Osteoblast (primary cell): Measurements from ENCODE around the gene R3HDM2. TPM values are rescaled to one million over a fixed set of nuclear protein-coding genes. Genes with fewer than 3 reads are reported as not detected.
A peak's percentile ranks its signal among the peaks of the same experiment; 100 is the strongest.

Experiments
- DNase-seq: peaks from one replicate; pipeline ENCODE4 v3.0.0; 2011; ENCODE audit warnings: low spot score, mixed read lengths; ENCODE audit not compliant: insufficient read length; ENCODE audit errors: missing footprints
- H2AFZ ChIP-seq: 2 replicates; pipeline ENCODE4 v1.6.0; 2011; ENCODE audit warnings: mild to moderate bottlenecking, low read length
- H3K27ac ChIP-seq: 2 replicates; pipeline ENCODE4 v1.5.1; 2011; ENCODE audit warnings: mild to moderate bottlenecking, low read depth, low read length, moderate library complexity
- H3K27me3 ChIP-seq: 2 replicates; pipeline ENCODE4 v1.6.0; 2012; ENCODE audit warnings: mild to moderate bottlenecking, control low read depth, inconsistent platforms, low read length, moderate library complexity; ENCODE audit not compliant: insufficient read depth
- H3K36me3 ChIP-seq: 2 replicates; pipeline ENCODE4 v1.5.1; 2011; ENCODE audit warnings: mild to moderate bottlenecking, low read length, control low read depth, moderate library complexity; ENCODE audit not compliant: insufficient read depth
- H3K4me1 ChIP-seq: 2 replicates; pipeline ENCODE4 v1.5.1; 2011; ENCODE audit warnings: mild to moderate bottlenecking, low read length, control low read depth, moderate library complexity; ENCODE audit not compliant: insufficient read depth
- H3K4me2 ChIP-seq: 2 replicates; pipeline ENCODE4 v1.6.0; 2011; ENCODE audit warnings: mild to moderate bottlenecking, low read length; ENCODE audit not compliant: insufficient read depth
- H3K4me3 ChIP-seq: fragments of 200-600 bp; sonication (generic); 3 replicates; pipeline ENCODE4 v1.5.1; 2012; ENCODE audit warnings: mild to moderate bottlenecking, low read length, inconsistent platforms; ENCODE audit not compliant: insufficient read depth
- H3K79me2 ChIP-seq: 2 replicates; pipeline ENCODE4 v1.6.0; 2012; ENCODE audit warnings: mild to moderate bottlenecking, low read length, control low read depth, inconsistent platforms; ENCODE audit not compliant: insufficient read depth
- H3K9me3 ChIP-seq: 2 replicates; pipeline ENCODE4 v1.5.1; 2011; ENCODE audit warnings: low read depth, low read length, control low read depth
- H4K20me1 ChIP-seq: 2 replicates; pipeline ENCODE4 v1.6.0; 2012; ENCODE audit warnings: mild to moderate bottlenecking, low read length, control low read depth; ENCODE audit not compliant: insufficient read depth
- total RNA-seq: library from RNA; depleted of rRNA; stranded (reverse); fragments of >200 nt; gene quantifications from 2 replicates; pipeline ENCODE4 v1.2.3, GENCODE V29; 2012
- TF ChIP-seq, protein P1 (sequence below): IDR thresholded peaks from 2 replicates; pipeline ENCODE4 v1.5.1; 2011; ENCODE audit warnings: mild to moderate bottlenecking, low read depth, low read length, moderate library complexity; ENCODE audit errors: extremely low read depth

R3HDM2 gene
- total RNA-seq, 1 donor = 23.2 TPM

DNA sequence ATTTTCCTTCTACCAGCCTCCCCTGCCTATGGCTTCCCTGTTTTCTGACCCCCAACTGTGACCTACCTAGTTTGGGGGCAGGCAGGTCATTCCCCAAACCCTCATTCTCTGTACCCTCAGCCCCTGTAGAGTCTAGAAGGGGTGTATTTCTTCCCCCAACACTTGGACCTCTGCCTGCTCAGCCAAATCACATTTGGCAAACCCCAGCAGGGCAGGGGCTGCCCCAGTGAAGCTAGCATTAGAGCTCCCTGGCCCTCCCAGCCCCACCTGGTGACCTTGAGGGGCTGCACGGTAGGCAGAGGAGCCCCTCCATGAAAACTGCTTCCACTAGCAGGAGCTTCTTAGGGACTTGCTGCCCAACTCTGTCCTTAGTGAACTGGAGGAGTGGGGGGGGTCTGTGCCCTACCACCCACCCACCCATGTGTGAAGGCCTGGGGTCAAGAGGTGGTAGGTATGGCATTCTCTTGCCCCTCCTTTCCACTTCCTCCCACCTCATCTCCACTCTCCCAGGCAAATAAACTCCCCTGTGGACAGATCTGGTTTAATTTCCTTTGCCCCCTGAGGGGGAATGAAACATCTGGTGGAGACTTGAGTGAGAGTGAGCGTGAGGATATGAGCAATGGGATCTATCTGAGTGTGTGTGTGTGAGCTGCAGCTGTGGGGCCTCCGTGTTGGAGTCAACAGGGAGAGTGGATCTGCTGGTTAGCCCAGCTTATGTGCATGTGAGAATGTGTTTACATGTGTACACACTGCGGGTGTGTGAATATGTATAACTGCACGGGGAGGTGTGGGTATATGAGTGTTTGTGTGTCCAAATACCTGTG lies 212.6 kb downstream of the R3HDM2 start:
- TF ChIP-seq, protein P1, sequence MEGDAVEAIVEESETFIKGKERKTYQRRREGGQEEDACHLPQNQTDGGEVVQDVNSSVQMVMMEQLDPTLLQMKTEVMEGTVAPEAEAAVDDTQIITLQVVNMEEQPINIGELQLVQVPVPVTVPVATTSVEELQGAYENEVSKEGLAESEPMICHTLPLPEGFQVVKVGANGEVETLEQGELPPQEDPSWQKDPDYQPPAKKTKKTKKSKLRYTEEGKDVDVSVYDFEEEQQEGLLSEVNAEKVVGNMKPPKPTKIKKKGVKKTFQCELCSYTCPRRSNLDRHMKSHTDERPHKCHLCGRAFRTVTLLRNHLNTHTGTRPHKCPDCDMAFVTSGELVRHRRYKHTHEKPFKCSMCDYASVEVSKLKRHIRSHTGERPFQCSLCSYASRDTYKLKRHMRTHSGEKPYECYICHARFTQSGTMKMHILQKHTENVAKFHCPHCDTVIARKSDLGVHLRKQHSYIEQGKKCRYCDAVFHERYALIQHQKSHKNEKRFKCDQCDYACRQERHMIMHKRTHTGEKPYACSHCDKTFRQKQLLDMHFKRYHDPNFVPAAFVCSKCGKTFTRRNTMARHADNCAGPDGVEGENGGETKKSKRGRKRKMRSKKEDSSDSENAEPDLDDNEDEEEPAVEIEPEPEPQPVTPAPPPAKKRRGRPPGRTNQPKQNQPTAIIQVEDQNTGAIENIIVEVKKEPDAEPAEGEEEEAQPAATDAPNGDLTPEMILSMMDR = no peak
- Histone ChIP-seq H3K4me2 (no peak overlapping the region), H3K9me3 (no peaks in the 10 kb centered on the region), H4K20me1 (peaks cover 39% of the 10 kb centered on the region), H3K36me3 (peaks cover 10% of the 10 kb centered on the region), H3K27ac (no peak overlapping the region), H3K4me1 (peaks cover 14% of the 10 kb centered on the region), H2AFZ (no peak overlapping the region), H3K27me3 (peaks cover 61% of the 10 kb centered on the region), H3K79me2 (no peaks in the 10 kb centered on the region), H3K4me3 (no peak overlapping the region)
- no peak for DNase-seq

DNA sequence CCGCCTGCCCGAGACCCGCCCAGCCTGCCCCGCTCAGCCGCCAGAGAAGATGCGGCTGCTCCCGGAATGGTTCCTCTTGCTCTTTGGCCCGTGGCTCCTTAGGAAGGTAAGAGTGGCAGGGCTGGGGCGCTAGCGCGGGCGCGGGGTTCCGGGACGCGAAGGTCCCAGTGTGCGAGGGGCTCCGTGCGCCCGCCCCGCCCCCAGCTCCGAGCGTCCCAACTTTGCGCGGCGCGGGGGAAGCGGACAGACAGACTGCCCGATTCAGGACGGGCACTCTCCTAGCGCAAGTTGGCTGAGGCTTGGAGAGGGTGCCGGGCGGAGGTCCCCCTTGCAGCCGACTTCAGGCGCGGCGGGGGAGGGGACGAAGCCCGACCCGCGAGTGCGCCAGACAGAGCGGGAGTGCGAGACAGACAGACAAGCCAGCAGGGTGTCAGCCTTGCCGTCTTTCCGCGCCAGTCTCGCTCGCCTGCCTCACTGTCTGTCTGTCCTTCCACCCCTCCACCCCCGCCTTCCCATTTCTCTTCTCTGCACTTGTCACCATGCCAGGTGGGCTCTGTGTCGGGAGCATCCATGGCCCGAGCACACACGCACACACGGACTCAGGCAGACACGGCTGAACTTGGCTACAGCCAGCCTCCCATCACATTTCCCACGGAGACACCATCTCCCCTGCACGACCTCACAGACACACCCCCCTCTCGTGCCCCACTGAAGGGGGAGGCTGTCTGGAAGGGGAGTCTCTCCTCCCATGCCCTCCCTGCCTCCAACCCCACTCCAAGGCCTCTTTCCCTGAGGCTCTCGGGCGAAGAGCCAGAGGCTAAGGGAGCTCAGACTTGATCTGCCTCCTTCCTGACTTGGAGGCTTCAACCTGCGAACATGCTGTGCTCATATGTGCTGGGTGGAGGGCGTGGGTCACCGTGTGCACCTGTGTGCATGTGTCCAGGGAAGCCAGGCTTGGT lies 213.6 kb downstream of the R3HDM2 start:
- TF ChIP-seq, protein P1 = no peak
- Histone ChIP-seq H3K27ac (no peak overlapping the region), H3K79me2 (no peaks in the 10 kb centered on the region), H4K20me1 (peaks cover 45% of the 10 kb centered on the region), H3K4me1 (peaks cover 14% of the 10 kb centered on the region), H3K4me3 (peak overlapping the region; percentile 71), H3K36me3 (peaks cover 16% of the 10 kb centered on the region), H3K27me3 (peaks cover 61% of the 10 kb centered on the region), H2AFZ (no peak overlapping the region), H3K9me3 (no peaks in the 10 kb centered on the region), H3K4me2 (peak overlapping the region; percentile 79)
- DNase-seq = no peak

DNA sequence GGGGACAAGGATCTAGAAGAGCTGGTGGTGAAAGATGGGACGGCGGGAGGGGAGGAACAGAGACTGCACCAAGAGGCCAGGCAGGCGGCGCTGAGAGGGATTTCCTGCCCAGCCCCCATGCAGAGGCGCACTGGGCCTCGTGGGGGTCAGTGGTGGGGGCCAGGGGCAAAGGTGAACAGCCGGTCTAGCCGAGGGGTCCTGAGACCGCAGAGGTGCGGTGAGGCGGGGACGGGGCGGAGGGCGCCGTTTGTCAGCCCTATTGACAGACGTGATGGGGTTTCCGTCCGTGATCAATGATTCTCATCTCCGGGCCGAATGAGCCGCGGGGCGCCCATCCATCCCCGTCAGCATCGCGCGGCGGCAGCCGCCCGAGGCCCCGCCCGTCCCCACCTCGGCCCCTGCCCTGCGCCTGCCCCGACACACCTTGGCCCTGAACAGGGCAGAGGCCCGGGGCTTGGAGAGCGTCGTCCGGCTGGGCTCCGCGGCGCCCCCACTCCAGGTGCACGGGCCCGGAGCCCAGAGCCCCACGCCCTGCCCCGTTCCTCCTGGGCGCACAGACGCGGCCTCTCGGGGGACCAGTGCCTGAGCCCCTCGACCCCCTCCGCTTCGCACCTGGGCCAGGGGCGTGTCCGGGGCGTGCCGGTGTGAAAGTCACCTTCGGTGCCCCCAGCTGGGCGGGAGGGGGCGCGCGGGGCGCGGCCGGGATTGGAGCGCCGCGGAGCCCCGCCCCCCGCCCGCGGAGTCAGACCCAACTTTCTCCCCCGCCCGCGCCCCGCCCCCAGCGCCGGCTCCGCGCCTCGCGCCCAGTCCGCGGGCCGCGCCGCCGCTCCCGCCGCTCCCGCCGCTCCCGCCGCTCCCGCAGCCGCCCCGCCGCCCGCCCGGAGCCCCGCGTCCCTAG lies 214.6 kb downstream of the R3HDM2 start, which contains the start of gene NXPH4:
Gene NXPH4 (plus strand): TSS at position 781 of the 898 bp plus-strand sequence. CDS start 176 bp downstream, outside the sequence.
- DNase-seq = peak; percentile 95
- Histone ChIP-seq H3K27ac (no peak within 1 kb of the TSS), H3K4me3 (peak within 1 kb of the TSS; percentile 71), H3K27me3 (peaks cover 53% of the 10 kb centered on the region), H3K4me1 (peaks cover 14% of the 10 kb centered on the region), H3K79me2 (no peaks in the 10 kb centered on the region), H4K20me1 (peaks cover 54% of the 10 kb centered on the region), H3K4me2 (peak within 1 kb of the TSS; percentile 79), H3K36me3 (peaks cover 25% of the 10 kb centered on the region), H3K9me3 (no peaks in the 10 kb centered on the region), H2AFZ (no peak within 1 kb of the TSS)
- TF ChIP-seq, protein P1 = no peak
